ENCODE data around the gene CLIP3.
"Not testable (repeated sequence)": the region's sequence is repeated elsewhere in the genome, so short reads cannot be mapped to it uniquely, and the experiment has no call there.

The CLIP3 gene

GRCh38 chr19:36047835-36048234, 15.2 kb upstream of the CLIP3 start:
- in situ Hi-C loops (cut with MboI; ENCODE audit: low sequenced_read_pairs) = no loop called here

- in situ Hi-C loops (cut with MboI; ENCODE audit: low sequenced_read_pairs) = no loop called here
These were observed 13.9 kb upstream of the CLIP3 start for GRCh38 chr19:36046443-36047050.

GRCh38 chr19:36043952-36044351, 11.3 kb upstream of the CLIP3 start:
- in situ Hi-C loops (cut with MboI; ENCODE audit: low sequenced_read_pairs) = no loop called here

GRCh38 chr19:36041831-36042230, 9.2 kb upstream of the CLIP3 start:
- in situ Hi-C loops (cut with MboI; ENCODE audit: low sequenced_read_pairs) = no loop called here

- in situ Hi-C loops (cut with MboI; ENCODE audit: low sequenced_read_pairs) = not testable (repeated sequence)
These were observed 8.4 kb upstream of the CLIP3 start for GRCh38 chr19:36041092-36041491.

- in situ Hi-C loops (cut with MboI; ENCODE audit: low sequenced_read_pairs) = no loop called here
These were observed 7.8 kb upstream of the CLIP3 start for GRCh38 chr19:36040495-36040894.

GRCh38 chr19:36031308-36031707, 1.4 kb downstream of the CLIP3 start:
- in situ Hi-C loops (cut with MboI; ENCODE audit: low sequenced_read_pairs) = no loop called here

- in situ Hi-C loops (cut with MboI; ENCODE audit: low sequenced_read_pairs) = no loop called here
These were observed 2.2 kb downstream of the CLIP3 start for GRCh38 chr19:36030264-36031148.

GRCh38 chr19:36028313-36029041, 4.2 kb downstream of the CLIP3 start:
- in situ Hi-C loops (cut with MboI; ENCODE audit: low sequenced_read_pairs) = no loop called here

- in situ Hi-C loops (cut with MboI; ENCODE audit: low sequenced_read_pairs) = no loop called here
These were observed 5.0 kb downstream of the CLIP3 start for GRCh38 chr19:36027696-36028095.

GRCh38 chr19:36026091-36026876, 6.4 kb downstream of the CLIP3 start:
- in situ Hi-C loops (cut with MboI; ENCODE audit: low sequenced_read_pairs) = no loop called here

- in situ Hi-C loops (cut with MboI; ENCODE audit: low sequenced_read_pairs) = no loop called here
These were observed 7.1 kb downstream of the CLIP3 start for GRCh38 chr19:36025541-36025940.

GRCh38 chr19:36023432-36023831, 9.2 kb downstream of the CLIP3 start:
- in situ Hi-C loops (cut with MboI; ENCODE audit: low sequenced_read_pairs) = no loop called here

GRCh38 chr19:36019061-36019670, 13.5 kb downstream of the CLIP3 start:
- in situ Hi-C loops (cut with MboI; ENCODE audit: low sequenced_read_pairs) = no loop called here

- in situ Hi-C loops (cut with MboI; ENCODE audit: low sequenced_read_pairs) = no loop called here
These were observed 18.4 kb downstream of the CLIP3 start, which contains the start of gene ALKBH6 for GRCh38 chr19:36014012-36014924. Gene ALKBH6 (minus strand): TSS chr19:36014213. CDS start chr19:36013397, 816 bp downstream.

GRCh38 chr19:36013280-36014011, 19.2 kb downstream of the CLIP3 start:
- in situ Hi-C loops (cut with MboI; ENCODE audit: low sequenced_read_pairs) = no loop called here

- in situ Hi-C loops (cut with MboI; ENCODE audit: low sequenced_read_pairs) = no loop called here
These were observed 22.3 kb downstream of the CLIP3 start for GRCh38 chr19:36010402-36010801.

GRCh38 chr19:36009633-36010379, 22.9 kb downstream of the CLIP3 start:
- in situ Hi-C loops (cut with MboI; ENCODE audit: low sequenced_read_pairs) = no loop called here

Data from HL-60/S4 treated with retinoic acid at 250 ng/mL for 4 days and 3 days (cell line).